Endodermal cell (in vitro differentiated cells): ENCODE data around the gene PTGR1. TPM values are rescaled to one million over a fixed set of nuclear protein-coding genes. Genes with fewer than 3 reads are reported as not detected.

Source experiments
- DNase-seq: peaks from one replicate; pipeline ENCODE4 v3.0.0-alpha.2; 2017
- H3K27ac ChIP-seq: 2 replicates; pipeline ENCODE4 v1.5.1; 2013; ENCODE audit warnings: mild to moderate bottlenecking, low read depth, low read length, moderate library complexity
- H3K27me3 ChIP-seq: 2 replicates; pipeline ENCODE4 v1.6.1; 2013; ENCODE audit warnings: mild to moderate bottlenecking, low read length, moderate library complexity; ENCODE audit not compliant: insufficient read depth, control insufficient read depth, poor library complexity, severe bottlenecking
- H3K36me3 ChIP-seq: 2 replicates; pipeline ENCODE4 v1.7.0; 2013; ENCODE audit warnings: mild to moderate bottlenecking, low read length, moderate library complexity; ENCODE audit not compliant: control insufficient read depth, insufficient read depth
- H3K4me1 ChIP-seq: one replicate; pipeline ENCODE4 v1.7.0; 2013; ENCODE audit warnings: low read length; ENCODE audit not compliant: control insufficient read depth, insufficient read depth
- H3K4me3 ChIP-seq: 2 replicates; pipeline ENCODE4 v1.5.1; 2013; ENCODE audit warnings: mild to moderate bottlenecking, low read length, moderate library complexity
- H3K9ac ChIP-seq: 2 replicates; pipeline ENCODE4 v1.6.1; 2013; ENCODE audit warnings: mild to moderate bottlenecking, low read length, moderate library complexity; ENCODE audit not compliant: poor library complexity, severe bottlenecking; ENCODE audit errors: extremely low read depth
- H3K9me3 ChIP-seq: 2 replicates; pipeline ENCODE4 v1.6.1; 2013; ENCODE audit warnings: mild to moderate bottlenecking, low read length, moderate library complexity; ENCODE audit not compliant: control insufficient read depth
- H3K27ac Mint-ChIP-seq: 2 replicates; pipeline ENCODE4 v1.8.0; 2020; ENCODE audit warnings: mixed read lengths
- H3K27me3 Mint-ChIP-seq: 2 replicates; pipeline ENCODE4 v1.8.0; 2021; ENCODE audit warnings: mild to moderate bottlenecking, mixed read lengths; ENCODE audit not compliant: insufficient read depth
- H3K36me3 Mint-ChIP-seq: 2 replicates; pipeline ENCODE4 v1.8.0; 2020; ENCODE audit warnings: low read depth, mixed read lengths
- H3K4me1 Mint-ChIP-seq: 2 replicates; pipeline ENCODE4 v1.8.0; 2020; ENCODE audit warnings: mixed read lengths
- H3K4me3 Mint-ChIP-seq: 2 replicates; pipeline ENCODE4 v1.8.0; 2020; ENCODE audit warnings: mild to moderate bottlenecking, moderate library complexity, mixed read lengths
- H3K9me3 Mint-ChIP-seq: 2 replicates; pipeline ENCODE4 v1.8.0; 2020; ENCODE audit warnings: mild to moderate bottlenecking, mixed read lengths
- WGBS, 2 experiments: methylation state at CpG; one replicate each; pipeline versions ENCODE4 v1.1.5 to v1.1.7; 2013; ENCODE audit warnings: missing lambda C conversion rate in 2 of 2, mixed read lengths in 1 of 2; ENCODE audit not compliant: insufficient coverage in 1 of 2, insufficient read length in 1 of 2; 5-methylcytosine and 5-hydroxymethylcytosine counted together
- total RNA-seq, 2 donors: library from RNA; stranded (reverse); fragmentation: NEBNext Ultra II Directional in 1 of 2; extraction: Animal tissue kit (Norgen Biotek cat#: 25700) in 1 of 2; gene quantifications; 2 replicates in 1 of 2; 3 replicates in 1 of 2; pipeline ENCODE4 v1.2.1, GENCODE V29; 2021
- TF ChIP-seq, protein P1 (sequence below): fragments of 200-600 bp; sonication (generic); conservative IDR thresholded peaks from 2 replicates; pipeline ENCODE4 v1.5.0; 2021; ENCODE audit warnings: antibody characterized with exemption, mild to moderate bottlenecking

PTGR1 gene
- total RNA-seq, 2 donors from 2014 or later, result 204 to 442 TPM

- no peak overlapping the region for H3K27ac ChIP-seq
- H3K27ac Mint-ChIP-seq, result peak overlapping the region; percentile 50
- peaks cover 7% of the 10 kb centered on the region for H3K4me1 ChIP-seq
- peaks cover 14% of the 10 kb centered on the region for H3K9me3 Mint-ChIP-seq
- H3K4me3 ChIP-seq, result peak overlapping the region; percentile 27
- H3K4me3 Mint-ChIP-seq, result no peak overlapping the region
- 88 to 94% methylated on average over 5 to 9 of the region's 9 CpGs for WGBS, 2 experiments
- no peak overlapping the region for H3K9ac ChIP-seq
- no peaks in the 10 kb centered on the region for H3K27me3 ChIP-seq
- DNase-seq, result no peak
- H3K4me1 Mint-ChIP-seq, result peaks cover 38% of the 10 kb centered on the region
- H3K36me3 Mint-ChIP-seq, result no peaks in the 10 kb centered on the region
- TF ChIP-seq, protein P1, sequence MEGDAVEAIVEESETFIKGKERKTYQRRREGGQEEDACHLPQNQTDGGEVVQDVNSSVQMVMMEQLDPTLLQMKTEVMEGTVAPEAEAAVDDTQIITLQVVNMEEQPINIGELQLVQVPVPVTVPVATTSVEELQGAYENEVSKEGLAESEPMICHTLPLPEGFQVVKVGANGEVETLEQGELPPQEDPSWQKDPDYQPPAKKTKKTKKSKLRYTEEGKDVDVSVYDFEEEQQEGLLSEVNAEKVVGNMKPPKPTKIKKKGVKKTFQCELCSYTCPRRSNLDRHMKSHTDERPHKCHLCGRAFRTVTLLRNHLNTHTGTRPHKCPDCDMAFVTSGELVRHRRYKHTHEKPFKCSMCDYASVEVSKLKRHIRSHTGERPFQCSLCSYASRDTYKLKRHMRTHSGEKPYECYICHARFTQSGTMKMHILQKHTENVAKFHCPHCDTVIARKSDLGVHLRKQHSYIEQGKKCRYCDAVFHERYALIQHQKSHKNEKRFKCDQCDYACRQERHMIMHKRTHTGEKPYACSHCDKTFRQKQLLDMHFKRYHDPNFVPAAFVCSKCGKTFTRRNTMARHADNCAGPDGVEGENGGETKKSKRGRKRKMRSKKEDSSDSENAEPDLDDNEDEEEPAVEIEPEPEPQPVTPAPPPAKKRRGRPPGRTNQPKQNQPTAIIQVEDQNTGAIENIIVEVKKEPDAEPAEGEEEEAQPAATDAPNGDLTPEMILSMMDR, result no peak
- no peaks in the 10 kb centered on the region for H3K36me3 ChIP-seq
- H3K9me3 ChIP-seq, result no peaks in the 10 kb centered on the region
- peaks cover 2% of the 10 kb centered on the region for H3K27me3 Mint-ChIP-seq
Observed at GRCh38 chr9:111605041-111605559, 5.7 kb upstream of the PTGR1 start.

DNA sequence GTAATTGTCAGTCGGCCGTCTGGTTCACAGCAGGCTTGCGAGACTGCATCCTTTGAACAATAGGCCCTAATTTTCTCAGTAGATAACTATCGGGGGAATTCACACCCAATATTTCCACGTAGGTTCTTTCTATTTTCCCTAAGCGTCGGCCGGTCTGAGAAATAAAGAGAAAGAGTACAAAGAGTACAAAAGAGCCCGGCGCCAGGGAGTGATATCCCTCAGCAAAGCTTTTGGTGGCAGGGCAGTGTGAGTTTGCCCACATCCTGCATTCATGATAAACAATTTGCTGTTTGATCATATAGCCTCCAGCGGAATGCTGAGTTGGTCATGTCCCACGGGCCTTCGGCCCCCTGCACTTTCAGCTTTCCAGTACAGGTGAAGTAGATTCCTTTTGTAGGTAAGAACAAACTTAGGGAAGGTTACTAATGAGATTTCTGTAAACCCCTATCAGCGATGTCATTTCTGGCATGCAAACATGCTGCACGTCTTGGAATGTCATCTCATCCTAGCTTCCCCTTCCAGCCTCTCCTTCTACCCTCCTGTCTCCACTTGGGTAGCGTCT, 4.7 kb upstream of the PTGR1 start:
- Mint-ChIP-seq H3K27me3 (no peaks in the 10 kb centered on the region), H3K9me3 (peaks cover 14% of the 10 kb centered on the region), H3K4me3 (no peak overlapping the region), H3K36me3 (no peaks in the 10 kb centered on the region), H3K4me1 (peaks cover 38% of the 10 kb centered on the region), H3K27ac (peak overlapping the region; percentile 74)
- Histone ChIP-seq H3K27me3 (no peaks in the 10 kb centered on the region), H3K27ac (peak overlapping the region; percentile 71), H3K4me3 (peak overlapping the region; percentile 71), H3K9me3 (no peaks in the 10 kb centered on the region), H3K36me3 (no peaks in the 10 kb centered on the region), H3K4me1 (peaks cover 7% of the 10 kb centered on the region), H3K9ac (peak overlapping the region; percentile 53)
- WGBS, 2 experiments, result 65 to 67% methylated on average over 11 to 16 of the region's 16 CpGs
- DNase-seq, result peak; percentile 65
- TF ChIP-seq, protein P1, result no peak

DNA sequence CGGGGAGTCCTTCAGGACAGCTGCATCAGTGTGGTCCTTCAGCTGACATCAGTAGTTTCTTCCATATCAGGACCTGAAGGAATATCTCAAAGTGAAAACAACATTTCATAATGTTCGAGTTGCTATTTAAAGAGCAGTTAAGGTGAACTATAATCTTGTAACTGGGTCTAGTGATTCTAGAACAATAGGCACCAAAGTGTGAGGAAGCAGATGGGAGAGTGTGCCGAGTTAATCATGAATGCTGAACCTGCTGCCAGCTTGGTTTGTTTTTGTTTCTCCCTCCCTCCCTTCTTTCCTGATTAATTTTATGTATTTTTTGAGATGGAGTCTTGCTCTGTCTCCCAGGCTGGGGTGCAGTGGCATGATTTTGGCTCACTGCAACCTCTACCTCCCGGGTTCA, 3.6 kb upstream of the PTGR1 start:
- Histone ChIP-seq H3K27ac (no peak overlapping the region), H3K36me3 (no peaks in the 10 kb centered on the region), H3K9ac (peak overlapping the region; percentile 43), H3K4me3 (peak overlapping the region; percentile 71), H3K27me3 (no peaks in the 10 kb centered on the region), H3K4me1 (peaks cover 7% of the 10 kb centered on the region), H3K9me3 (no peaks in the 10 kb centered on the region)
- DNase-seq, result no peak
- peaks cover 14% of the 10 kb centered on the region for H3K9me3 Mint-ChIP-seq
- H3K36me3 Mint-ChIP-seq, result no peaks in the 10 kb centered on the region
- H3K4me3 Mint-ChIP-seq, result no peak overlapping the region
- H3K27me3 Mint-ChIP-seq, result no peaks in the 10 kb centered on the region
- WGBS, 2 experiments, result 91 to 96% methylated on average over 3 to 4 of the region's 4 CpGs
- TF ChIP-seq, protein P1, result no peak
- H3K4me1 Mint-ChIP-seq, result peaks cover 38% of the 10 kb centered on the region
- H3K27ac Mint-ChIP-seq, result peak overlapping the region; percentile 78
